Ovary (tissue), 3 donors: ENCODE data around the gene HOXD9.

Experiments
- CTCF ChIP-seq, 3 donors: fragments of 450-650 bp in 2 of 3; fragments of 200-600 bp in 1 of 3; IDR thresholded peaks; one replicate each; pipeline versions ENCODE4 v1.5.1 to v1.8.0; 2016 to 2022; ENCODE audit warnings: antibody characterized with exemption in 3 of 3, mild to moderate bottlenecking in 1 of 3
- EP300 ChIP-seq: sonication (generic); formaldehyde crosslinking; IDR thresholded peaks from one replicate; pipeline ENCODE4 v1.6.1; 2017; ENCODE audit warnings: antibody characterized with exemption
- POLR2A ChIP-seq: fragments of 450-650 bp; IDR thresholded peaks from one replicate; pipeline ENCODE4 v1.6.1; 2017; ENCODE audit warnings: antibody characterized with exemption, mild to moderate bottlenecking, moderate library complexity
- donor health status: DM: no; HTN: no; CAD: no.

GRCh38 chr2:176134035-176134434 is 11.5 kb downstream of the HOXD9 start:
- TF ChIP-seq CTCF (IDR thresholded peaks at IDR 0.05): no peak
- no peak for TF ChIP-seq POLR2A
- TF ChIP-seq EP300: no peak
